Stimulated activated CD8-positive, alpha-beta memory T cell treated with anti-CD3 and anti-CD28 coated beads, Interleukin-7, amount 100 ng/mL, for 4 hours (primary cell): ENCODE data around the gene MYRFL.

Experiments used
- DNase-seq, 2 donors: peaks; one replicate each; pipeline ENCODE4 v3.0.0-alpha.2; 2020; ENCODE audit warnings: low read depth in 2 of 2

Gene MYRFL

GRCh38 chr12:69897744-69898143 lies 72.7 kb downstream of the MYRFL start:
- DNase-seq, result no peak

DNA sequence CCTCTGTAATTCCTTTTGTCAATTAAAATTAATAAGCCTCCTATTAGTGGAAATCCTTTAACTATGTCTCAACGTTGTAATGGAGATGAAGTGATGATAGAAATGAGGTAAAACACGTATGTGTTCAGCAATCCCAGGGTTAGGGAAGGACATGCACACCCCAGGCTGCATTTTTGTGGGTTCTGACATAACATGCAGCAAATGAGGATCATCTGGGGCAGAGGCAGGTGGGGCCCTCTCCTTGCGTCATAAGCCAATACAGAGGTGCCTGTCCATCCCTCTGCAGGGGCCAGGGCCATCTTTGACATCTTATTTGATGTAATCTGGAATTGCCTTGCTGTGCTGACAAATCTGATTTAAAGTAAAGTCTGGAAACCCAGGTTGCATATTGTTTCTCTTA lies 73.2 kb downstream of the MYRFL start:
- no peak for DNase-seq

DNA sequence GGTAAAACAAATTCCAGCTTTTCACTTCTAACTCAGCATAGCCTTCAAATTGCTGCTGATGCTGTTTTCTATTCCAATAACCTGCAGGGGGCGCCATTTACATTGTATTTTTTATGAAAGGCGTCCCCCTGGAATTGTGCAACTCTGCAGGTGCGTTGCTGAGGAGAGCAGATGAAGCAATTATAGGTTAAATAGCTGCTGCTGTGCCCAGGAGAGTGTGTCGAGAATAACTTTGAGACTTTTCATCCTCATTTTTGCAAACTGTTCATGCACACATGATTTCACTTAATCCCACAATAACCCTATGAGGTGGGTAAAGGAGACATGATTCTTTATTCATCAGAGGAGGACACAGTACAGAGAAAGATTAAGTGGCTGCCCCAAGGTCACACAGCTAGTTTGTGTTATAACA lies 75.7 kb downstream of the MYRFL start:
- peak; percentile 20 to 38 for DNase-seq

- no peak for DNase-seq
These were observed 76.3 kb downstream of the MYRFL start for GRCh38 chr12:69901221-69901905.

DNA sequence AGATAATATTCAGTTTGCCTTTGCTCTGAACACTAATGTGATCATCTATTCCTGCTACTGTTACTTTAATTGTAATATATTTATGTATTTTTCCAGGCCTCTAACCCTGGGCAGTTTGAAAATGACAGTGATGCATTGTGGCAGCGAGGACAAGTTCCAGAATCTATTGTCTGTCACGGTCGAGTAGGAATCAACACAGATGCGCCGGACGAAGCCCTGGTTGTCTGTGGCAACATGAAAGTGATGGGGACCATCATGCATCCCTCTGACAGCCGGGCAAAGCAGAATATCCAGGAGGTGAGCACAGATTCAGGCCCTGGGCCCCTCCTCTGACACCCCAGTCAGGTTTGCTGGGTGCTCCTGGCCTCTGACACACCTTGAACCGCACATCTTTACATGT lies 78.5 kb downstream of the MYRFL start:
- DNase-seq, result no peak

DNA sequence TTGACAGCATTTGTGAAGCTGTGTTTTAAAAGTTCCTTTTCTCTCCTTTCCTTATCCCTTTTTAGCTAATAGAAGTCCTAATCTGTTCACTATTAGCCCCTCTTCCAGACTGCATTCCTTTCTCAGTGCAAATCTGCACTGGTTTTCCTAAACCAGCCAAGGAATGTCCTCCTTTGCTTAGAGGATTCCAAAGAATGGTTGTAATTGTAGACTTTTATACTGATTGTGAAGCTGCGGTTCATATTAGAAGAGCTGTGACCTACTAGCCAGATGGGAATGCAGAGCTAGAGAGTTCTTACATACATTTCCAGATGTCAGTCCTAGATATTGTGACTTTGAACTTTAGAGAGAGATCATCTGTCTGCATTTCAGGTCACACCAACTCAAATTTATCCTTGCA lies 79.8 kb downstream of the MYRFL start:
- no peak for DNase-seq

DNA sequence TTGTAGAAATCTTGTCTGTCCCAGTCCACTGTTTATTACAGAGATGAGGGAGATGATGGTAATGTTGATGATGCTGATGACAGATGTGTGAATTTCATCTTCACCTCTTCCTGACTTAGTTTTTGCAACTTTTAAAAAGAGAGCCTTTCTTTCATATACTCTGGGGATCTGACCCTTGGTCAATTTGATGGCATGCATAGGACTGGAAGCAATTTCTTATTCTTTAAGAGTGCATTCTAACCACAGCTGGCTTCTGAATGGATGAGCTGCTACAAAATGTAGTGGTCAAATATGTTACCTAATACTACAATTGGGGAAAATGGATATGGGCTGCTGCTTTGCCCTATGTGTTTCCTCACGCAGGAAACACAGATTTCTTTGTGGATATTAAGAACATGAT lies 80.8 kb downstream of the MYRFL start:
- no peak for DNase-seq

- no peak for DNase-seq
These were observed 81.6 kb downstream of the MYRFL start for GRCh38 chr12:69906411-69907216.

DNA sequence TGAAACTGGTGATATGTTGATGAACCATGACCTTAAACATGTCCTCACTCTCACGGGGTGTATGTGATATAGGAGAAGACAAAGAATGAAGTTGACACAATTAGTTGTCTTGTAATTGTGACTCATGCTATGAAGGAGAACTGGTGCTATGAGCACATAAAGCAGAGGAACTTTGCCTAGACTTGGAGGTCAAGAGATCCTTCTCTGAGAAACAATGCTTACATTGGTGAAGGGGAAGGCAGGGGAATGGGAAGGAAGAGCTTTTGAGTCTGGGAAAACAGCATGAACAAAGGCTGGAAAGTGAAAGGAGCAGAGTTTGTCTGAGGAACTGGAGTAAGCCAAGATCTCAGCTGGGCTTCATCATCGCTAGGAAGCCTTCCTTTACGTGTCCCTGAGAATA lies 83.2 kb downstream of the MYRFL start:
- no peak for DNase-seq

DNA sequence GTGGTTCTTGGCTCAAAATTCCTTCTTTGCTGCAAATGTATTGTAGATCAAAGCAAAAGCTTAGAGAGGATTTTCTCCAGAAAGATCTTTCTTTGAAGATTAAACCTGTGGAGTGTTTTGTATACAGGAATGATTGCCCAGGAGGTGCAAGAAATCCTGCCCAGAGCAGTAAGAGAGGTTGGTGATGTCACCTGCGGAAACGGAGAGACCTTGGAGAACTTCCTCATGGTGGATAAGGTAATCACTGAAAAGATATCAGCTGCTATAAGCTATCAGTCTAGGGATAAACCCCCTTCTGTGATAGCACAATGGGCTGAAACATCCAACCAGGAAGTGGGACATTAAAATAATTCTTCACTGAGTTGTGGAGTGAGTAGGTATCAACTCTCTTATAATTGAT lies 85.7 kb downstream of the MYRFL start:
- no peak for DNase-seq

GRCh38 chr12:69913526-69913925 lies 88.5 kb downstream of the MYRFL start:
- no peak for DNase-seq

GRCh38 chr12:69915964-69916363 lies 90.9 kb downstream of the MYRFL start:
- no peak for DNase-seq

DNA sequence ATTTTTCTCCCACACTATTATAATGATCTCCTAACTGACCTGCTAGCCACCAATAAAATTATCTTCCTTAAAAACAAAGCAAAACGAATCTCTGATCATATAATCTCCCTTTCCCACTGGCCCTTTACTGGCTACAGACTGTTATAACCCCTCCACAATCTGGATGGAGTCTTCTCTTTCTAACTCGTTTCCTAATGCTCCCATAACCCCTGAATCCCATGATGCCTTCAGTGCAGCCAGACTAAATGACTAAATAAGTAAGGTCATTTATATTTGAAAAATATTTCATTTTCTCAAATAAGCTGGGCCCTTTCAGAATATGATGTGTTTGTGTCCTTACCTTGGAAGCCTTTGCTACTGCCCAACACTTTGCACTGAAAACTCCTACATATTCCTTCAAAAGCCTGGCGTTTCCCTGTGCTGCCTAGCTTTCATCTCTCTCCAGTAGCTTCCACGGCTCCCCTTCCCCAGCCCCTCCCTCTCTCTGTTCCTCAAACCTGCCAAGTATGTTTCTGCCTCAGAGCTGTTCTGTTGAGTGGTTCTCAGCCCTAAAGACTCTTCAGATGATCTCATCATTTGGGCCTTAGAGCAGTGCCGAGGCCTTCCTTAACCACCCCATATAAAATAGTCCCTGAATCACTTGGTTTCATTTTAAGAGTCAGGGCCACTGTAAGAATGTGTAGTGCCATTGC lies 91.7 kb downstream of the MYRFL start:
- no peak for DNase-seq

DNA sequence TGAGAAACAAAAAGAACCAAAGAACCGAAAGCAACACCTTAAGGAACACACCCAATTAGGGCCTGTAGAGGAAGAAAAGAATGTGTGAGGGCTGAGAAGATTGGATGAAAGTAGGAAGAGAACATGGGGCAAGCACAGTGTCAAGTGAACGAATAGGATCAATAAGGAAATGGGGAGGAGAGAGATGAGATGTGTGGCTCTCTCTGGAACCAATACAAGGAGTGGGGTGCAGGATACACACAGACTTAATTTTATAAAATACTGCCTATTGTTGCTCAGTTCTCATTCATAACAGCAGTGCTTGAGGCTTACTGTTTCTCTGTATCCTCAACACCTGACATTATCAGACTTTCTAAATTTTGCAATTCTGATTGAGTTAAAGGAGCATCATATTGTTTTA lies 93.3 kb downstream of the MYRFL start:
- no peak for DNase-seq

- no peak for DNase-seq
These were observed 94.5 kb downstream of the MYRFL start for GRCh38 chr12:69919495-69919894.

DNA sequence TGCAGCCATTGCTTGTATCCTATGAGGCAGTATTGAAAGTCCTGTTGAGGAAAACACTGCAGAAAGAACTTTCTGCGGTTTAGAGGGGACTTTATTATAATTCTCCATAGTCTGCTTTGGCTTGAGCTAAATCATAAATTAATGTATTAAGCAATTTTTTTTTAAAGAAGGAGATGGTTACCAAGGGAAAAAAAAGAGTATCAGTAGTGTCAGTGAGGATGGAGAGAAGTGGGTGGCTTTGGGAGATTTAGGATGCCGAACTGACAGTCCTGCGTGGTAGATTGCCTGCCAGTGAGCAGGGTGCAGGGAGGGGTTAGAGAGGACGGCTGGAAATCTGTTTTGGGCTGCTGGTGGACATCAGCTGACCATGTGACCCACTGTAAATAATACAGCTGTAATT lies 96.8 kb downstream of the MYRFL start:
- no peak for DNase-seq

DNA sequence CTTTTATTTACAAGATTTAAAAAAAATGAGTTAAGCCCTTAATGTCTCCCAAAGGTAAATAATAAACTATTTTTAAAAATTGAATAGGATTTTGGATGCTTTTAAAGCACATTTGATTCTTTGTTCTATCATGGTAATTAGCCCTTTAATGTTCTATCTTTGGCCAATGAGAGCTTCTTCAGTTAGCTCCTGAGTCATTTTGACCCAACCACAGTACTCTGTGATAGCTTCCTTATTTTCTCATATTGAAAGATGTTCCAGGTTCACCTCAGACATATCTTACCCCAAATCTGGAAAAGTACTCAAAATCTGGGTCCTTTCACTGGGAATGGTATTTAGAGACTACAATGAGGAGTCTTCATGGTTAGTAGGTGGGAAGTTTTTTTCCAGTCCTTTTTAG lies 98.0 kb downstream of the MYRFL start:
- no peak for DNase-seq

GRCh38 chr12:69925291-69925690 lies 100.3 kb downstream of the MYRFL start:
- no peak for DNase-seq

DNA sequence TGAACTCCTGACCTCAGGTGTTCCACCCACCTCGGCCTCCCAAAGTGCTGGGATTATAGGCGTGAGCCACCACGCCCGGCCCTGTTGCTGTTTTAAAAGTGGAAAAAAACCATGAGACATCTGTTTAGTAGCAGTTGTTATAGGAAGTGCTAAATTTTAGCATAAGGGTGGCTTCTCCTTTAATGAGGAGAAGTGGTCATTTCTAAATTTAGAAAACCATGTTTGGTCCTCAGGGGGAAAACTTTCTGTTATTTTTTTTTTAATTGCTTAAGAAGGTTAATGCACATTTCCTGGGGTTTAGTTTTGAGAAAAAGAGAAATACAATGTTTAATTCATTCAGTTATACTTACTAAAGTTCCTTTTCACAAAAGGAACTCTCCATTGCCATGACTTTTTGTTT lies 102.1 kb downstream of the MYRFL start:
- DNase-seq, result no peak

GRCh38 chr12:69929125-69929524 lies 104.1 kb downstream of the MYRFL start:
- no peak for DNase-seq

DNA sequence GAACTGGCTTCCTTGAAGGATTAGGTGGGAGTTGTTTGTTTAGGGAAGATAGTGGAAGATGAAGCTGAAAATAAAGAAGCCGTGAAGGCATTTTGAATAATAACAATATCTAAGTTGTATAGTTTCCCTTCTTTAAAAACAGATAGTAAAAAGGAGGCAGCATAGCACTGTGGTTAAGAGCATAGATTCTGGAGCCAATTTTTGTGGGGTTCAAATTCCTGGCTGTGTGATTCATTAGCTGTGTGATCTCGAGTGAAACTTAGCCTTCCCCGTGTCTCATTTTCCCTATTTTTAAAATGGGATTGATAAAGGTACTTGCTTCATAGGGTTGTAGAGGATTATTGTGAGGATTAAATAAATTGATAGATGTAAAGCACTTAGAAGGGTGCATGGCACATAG lies 104.5 kb downstream of the MYRFL start:
- no peak for DNase-seq

- DNase-seq, result no peak
These were observed 106.5 kb downstream of the MYRFL start for GRCh38 chr12:69931569-69931968.

DNA sequence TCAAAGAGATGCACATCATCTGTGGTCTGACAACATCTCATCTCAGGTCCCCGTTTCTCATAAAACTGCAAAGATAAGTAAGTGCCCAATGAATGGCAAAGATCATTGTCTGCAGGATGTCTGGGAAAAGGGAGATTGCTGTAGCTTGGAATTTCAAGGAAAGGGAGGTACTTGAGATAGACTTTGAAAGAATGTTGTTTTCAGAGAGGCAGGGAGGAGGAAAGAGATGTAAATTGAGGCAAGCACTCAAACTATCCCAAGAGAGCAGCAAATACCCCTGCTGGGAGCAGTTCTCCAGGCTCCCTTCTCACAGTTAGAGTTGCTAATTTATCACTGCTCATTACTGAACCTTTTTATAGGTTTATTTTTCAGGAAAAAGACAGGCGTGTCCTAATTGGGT lies 107.1 kb downstream of the MYRFL start:
- no peak for DNase-seq
